ENCODE data around the gene ADAMTS14. TPM values are rescaled to one million over a fixed set of nuclear protein-coding genes. Genes with fewer than 3 reads are reported as not detected.

The ADAMTS14 gene
- total RNA-seq, 2 experiments from 2014 or later, result not detected

- no peaks in the 10 kb centered on the region for H3K4me1 Mint-ChIP-seq (ENCODE audit: low read depth)
- POLR2A ChIA-PET, result no interaction called here
- intact Hi-C loops (cut with micrococcal nuclease), result no loop called here
- H3K36me3 Mint-ChIP-seq, result no peaks in the 10 kb centered on the region
- no peaks in the 10 kb centered on the region for H3K27me3 Mint-ChIP-seq
- no peak for DNase-seq
- CTCF ChIA-PET, result no interaction called here
- H3K27ac Mint-ChIP-seq, result no peak overlapping the region
- H3K4me3 Mint-ChIP-seq, result no peak overlapping the region
- H3K9me3 Mint-ChIP-seq, result no peaks in the 10 kb centered on the region
These were observed 41.9 kb downstream of the ADAMTS14 start for GRCh38 chr10:70714245-70714644.

GRCh38 chr10:70714951-70715350 is 42.6 kb downstream of the ADAMTS14 start:
- CTCF ChIA-PET, result no interaction called here
- H3K27ac Mint-ChIP-seq, result no peak overlapping the region
- no peaks in the 10 kb centered on the region for H3K9me3 Mint-ChIP-seq
- no peak for DNase-seq
- POLR2A ChIA-PET, result no interaction called here
- no peak overlapping the region for H3K4me3 Mint-ChIP-seq
- intact Hi-C loops (cut with micrococcal nuclease), result no loop called here
- H3K36me3 Mint-ChIP-seq, result no peaks in the 10 kb centered on the region
- no peaks in the 10 kb centered on the region for H3K4me1 Mint-ChIP-seq (ENCODE audit: low read depth)
- H3K27me3 Mint-ChIP-seq, result no peaks in the 10 kb centered on the region

- Mint-ChIP-seq H3K4me1 (ENCODE audit: low read depth) (no peaks in the 10 kb centered on the region), H3K36me3 (no peaks in the 10 kb centered on the region), H3K27me3 (no peaks in the 10 kb centered on the region), H3K9me3 (no peaks in the 10 kb centered on the region), H3K27ac (no peak overlapping the region), H3K4me3 (no peak overlapping the region)
- intact Hi-C loops (cut with micrococcal nuclease), result no loop called here
- ChIA-PET CTCF (no interaction called here), POLR2A (no interaction called here)
- DNase-seq, result peak; percentile 46
These were observed 43.8 kb downstream of the ADAMTS14 start for GRCh38 chr10:70715853-70716795.

GRCh38 chr10:70722820-70723424 is 50.6 kb downstream of the ADAMTS14 start:
- DNase-seq, result no peak
- no peak overlapping the region for H3K27ac Mint-ChIP-seq
- no peaks in the 10 kb centered on the region for H3K4me1 Mint-ChIP-seq (ENCODE audit: low read depth)
- no peaks in the 10 kb centered on the region for H3K27me3 Mint-ChIP-seq
- no peaks in the 10 kb centered on the region for H3K36me3 Mint-ChIP-seq
- no peak overlapping the region for H3K4me3 Mint-ChIP-seq
- POLR2A ChIA-PET, result no interaction called here
- CTCF ChIA-PET, result no interaction called here
- no peaks in the 10 kb centered on the region for H3K9me3 Mint-ChIP-seq
- intact Hi-C loops (cut with micrococcal nuclease), result no loop called here

GRCh38 chr10:70723771-70724170 is 51.5 kb downstream of the ADAMTS14 start:
- no peaks in the 10 kb centered on the region for H3K27me3 Mint-ChIP-seq

GRCh38 chr10:70726909-70727495 is 54.7 kb downstream of the ADAMTS14 start:
- no peak for DNase-seq
- Mint-ChIP-seq H3K4me3 (no peak overlapping the region), H3K4me1 (ENCODE audit: low read depth) (no peaks in the 10 kb centered on the region), H3K9me3 (no peaks in the 10 kb centered on the region), H3K36me3 (no peaks in the 10 kb centered on the region), H3K27ac (no peak overlapping the region), H3K27me3 (no peaks in the 10 kb centered on the region)
- CTCF ChIA-PET, result no interaction called here
- POLR2A ChIA-PET, result no interaction called here
- intact Hi-C loops (cut with micrococcal nuclease), result no loop called here

More at GRCh38 chr10:70723771-70724170, 51.5 kb downstream of the ADAMTS14 start:
- no peaks in the 10 kb centered on the region for H3K36me3 Mint-ChIP-seq
- DNase-seq, result no peak
- POLR2A ChIA-PET, result no interaction called here
- CTCF ChIA-PET, result no interaction called here
- H3K27ac Mint-ChIP-seq, result no peak overlapping the region
- H3K4me1 Mint-ChIP-seq (ENCODE audit: low read depth), result no peaks in the 10 kb centered on the region
- intact Hi-C loops (cut with micrococcal nuclease), result no loop called here
- no peak overlapping the region for H3K4me3 Mint-ChIP-seq
- H3K9me3 Mint-ChIP-seq, result no peaks in the 10 kb centered on the region

- H3K27ac Mint-ChIP-seq, result no peak overlapping the region
- ChIA-PET POLR2A (no interaction called here), CTCF (no interaction called here)
These were observed 56.0 kb downstream of the ADAMTS14 start for GRCh38 chr10:70728328-70728727.

GRCh38 chr10:70729763-70730357 is 57.6 kb downstream of the ADAMTS14 start:
- no peak overlapping the region for H3K27ac Mint-ChIP-seq

More at GRCh38 chr10:70728328-70728727, 56.0 kb downstream of the ADAMTS14 start:
- Mint-ChIP-seq H3K4me3 (no peak overlapping the region), H3K27me3 (no peaks in the 10 kb centered on the region), H3K4me1 (ENCODE audit: low read depth) (no peaks in the 10 kb centered on the region), H3K9me3 (no peaks in the 10 kb centered on the region), H3K36me3 (no peaks in the 10 kb centered on the region)
- DNase-seq, result no peak
- intact Hi-C loops (cut with micrococcal nuclease), result no loop called here

GRCh38 chr10:70730955-70731354 is 58.6 kb downstream of the ADAMTS14 start:
- CTCF ChIA-PET, result no interaction called here
- H3K27me3 Mint-ChIP-seq, result no peaks in the 10 kb centered on the region
- intact Hi-C loops (cut with micrococcal nuclease), result no loop called here

More at GRCh38 chr10:70729763-70730357, 57.6 kb downstream of the ADAMTS14 start:
- H3K4me1 Mint-ChIP-seq (ENCODE audit: low read depth), result no peaks in the 10 kb centered on the region
- no peaks in the 10 kb centered on the region for H3K9me3 Mint-ChIP-seq
- H3K36me3 Mint-ChIP-seq, result no peaks in the 10 kb centered on the region
- H3K27me3 Mint-ChIP-seq, result no peaks in the 10 kb centered on the region
- no peak for DNase-seq
- CTCF ChIA-PET, result no interaction called here
- H3K4me3 Mint-ChIP-seq, result no peak overlapping the region
- POLR2A ChIA-PET, result no interaction called here
- intact Hi-C loops (cut with micrococcal nuclease), result no loop called here

GRCh38 chr10:70732569-70732968 is 60.3 kb downstream of the ADAMTS14 start:
- ChIA-PET CTCF (interaction anchor here (1.3 kb wide), 1 partner anchor 27 kb away, joined by 3 read pairs; no protein-coding TSS in a partner anchor), POLR2A (no interaction called here)
- H3K9me3 Mint-ChIP-seq, result no peaks in the 10 kb centered on the region
- intact Hi-C loops (cut with micrococcal nuclease), result no loop called here
- no peaks in the 10 kb centered on the region for H3K36me3 Mint-ChIP-seq
- DNase-seq, result no peak
- H3K27me3 Mint-ChIP-seq, result no peaks in the 10 kb centered on the region
- H3K4me1 Mint-ChIP-seq (ENCODE audit: low read depth), result no peaks in the 10 kb centered on the region
- H3K27ac Mint-ChIP-seq, result no peak overlapping the region
- no peak overlapping the region for H3K4me3 Mint-ChIP-seq

More at GRCh38 chr10:70730955-70731354, 58.6 kb downstream of the ADAMTS14 start:
- Mint-ChIP-seq H3K4me3 (no peak overlapping the region), H3K4me1 (ENCODE audit: low read depth) (no peaks in the 10 kb centered on the region), H3K36me3 (no peaks in the 10 kb centered on the region), H3K27ac (no peak overlapping the region), H3K9me3 (no peaks in the 10 kb centered on the region)
- POLR2A ChIA-PET, result no interaction called here
- DNase-seq, result no peak

- DNase-seq, result no peak
- Mint-ChIP-seq H3K27me3 (no peaks in the 10 kb centered on the region), H3K4me1 (ENCODE audit: low read depth) (no peaks in the 10 kb centered on the region), H3K27ac (no peak overlapping the region), H3K4me3 (no peak overlapping the region), H3K9me3 (no peaks in the 10 kb centered on the region), H3K36me3 (no peaks in the 10 kb centered on the region)
- CTCF ChIA-PET, result interaction anchor here (0.8 kb wide), 1 partner anchor 26 kb away, joined by 3 read pairs; no protein-coding TSS in a partner anchor
- POLR2A ChIA-PET, result no interaction called here
- intact Hi-C loops (cut with micrococcal nuclease), result no loop called here
These were observed 60.7 kb downstream of the ADAMTS14 start for GRCh38 chr10:70733051-70733450.

GRCh38 chr10:70735161-70735560 is 62.9 kb downstream of the ADAMTS14 start:
- POLR2A ChIA-PET, result no interaction called here
- Mint-ChIP-seq H3K27me3 (no peaks in the 10 kb centered on the region), H3K36me3 (no peaks in the 10 kb centered on the region), H3K27ac (no peak overlapping the region), H3K4me1 (ENCODE audit: low read depth) (no peaks in the 10 kb centered on the region), H3K4me3 (no peak overlapping the region), H3K9me3 (no peaks in the 10 kb centered on the region)
- CTCF ChIA-PET, result no interaction called here
- intact Hi-C loops (cut with micrococcal nuclease), result no loop called here
- DNase-seq, result no peak
